ENCODE data around the gene ZFP69.

DNA sequence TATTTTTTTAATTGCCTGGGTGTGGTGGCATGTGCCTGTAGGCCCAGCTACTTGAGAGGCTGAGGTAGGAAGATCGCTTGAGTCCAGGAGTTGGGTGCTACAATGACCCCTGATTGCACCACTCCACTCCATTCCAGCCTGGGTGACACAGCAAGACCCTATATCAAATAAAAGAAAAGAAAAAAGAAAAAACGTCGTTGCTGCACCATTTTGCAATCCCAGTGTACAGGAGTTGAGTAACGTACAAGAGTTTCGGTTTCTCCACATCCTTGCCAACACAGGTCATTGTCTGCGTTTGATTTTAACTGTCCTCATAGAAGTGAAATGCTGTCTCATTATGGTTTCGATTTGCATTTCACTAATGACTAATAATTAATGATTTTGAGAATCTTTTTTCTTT lies 62.2 kb downstream of the ZFP69 start:
- TF ChIP-seq, protein P1, sequence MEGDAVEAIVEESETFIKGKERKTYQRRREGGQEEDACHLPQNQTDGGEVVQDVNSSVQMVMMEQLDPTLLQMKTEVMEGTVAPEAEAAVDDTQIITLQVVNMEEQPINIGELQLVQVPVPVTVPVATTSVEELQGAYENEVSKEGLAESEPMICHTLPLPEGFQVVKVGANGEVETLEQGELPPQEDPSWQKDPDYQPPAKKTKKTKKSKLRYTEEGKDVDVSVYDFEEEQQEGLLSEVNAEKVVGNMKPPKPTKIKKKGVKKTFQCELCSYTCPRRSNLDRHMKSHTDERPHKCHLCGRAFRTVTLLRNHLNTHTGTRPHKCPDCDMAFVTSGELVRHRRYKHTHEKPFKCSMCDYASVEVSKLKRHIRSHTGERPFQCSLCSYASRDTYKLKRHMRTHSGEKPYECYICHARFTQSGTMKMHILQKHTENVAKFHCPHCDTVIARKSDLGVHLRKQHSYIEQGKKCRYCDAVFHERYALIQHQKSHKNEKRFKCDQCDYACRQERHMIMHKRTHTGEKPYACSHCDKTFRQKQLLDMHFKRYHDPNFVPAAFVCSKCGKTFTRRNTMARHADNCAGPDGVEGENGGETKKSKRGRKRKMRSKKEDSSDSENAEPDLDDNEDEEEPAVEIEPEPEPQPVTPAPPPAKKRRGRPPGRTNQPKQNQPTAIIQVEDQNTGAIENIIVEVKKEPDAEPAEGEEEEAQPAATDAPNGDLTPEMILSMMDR (conservative IDR thresholded peaks at IDR 0.05) = no peak
- no peak for TF ChIP-seq EZH2 (IDR thresholded peaks at IDR 0.05; ENCODE audit: low read depth)

All from PC-9 (cell line).